Kidney (tissue), 14 donors: ENCODE results near the gene OR10H4. TPM values are rescaled to one million over a fixed set of nuclear protein-coding genes. Genes with fewer than 3 reads are reported as not detected.

Source experiments
- DNase-seq, 5 donors: peaks; one replicate each; pipeline ENCODE4 v3.0.0-alpha.2; 2013 to 2020
- FAIRE-seq: peaks from 2 replicates; lab custom pipeline; 2012; peaks lifted over from hg19 to GRCh38; lab: Jason Lieb, UNC
- H3K27ac ChIP-seq, 2 donors: one replicate each; pipeline ENCODE4 v1.7.0; 2013; ENCODE audit warnings: low read depth in 2 of 2, low read length in 2 of 2, inconsistent platforms in 1 of 2
- H3K27me3 ChIP-seq: one replicate; pipeline ENCODE4 v1.7.1; 2013; ENCODE audit warnings: low read length, inconsistent platforms; ENCODE audit not compliant: control insufficient read depth, insufficient read depth
- H3K36me3 ChIP-seq, 3 donors: one replicate each; pipeline versions ENCODE4 v1.7.0 to v1.7.1; 2013; ENCODE audit warnings: low read length in 3 of 3, control low read depth in 1 of 3, inconsistent platforms in 1 of 3; ENCODE audit not compliant: insufficient read depth in 3 of 3, control insufficient read depth in 2 of 3
- H3K4me1 ChIP-seq, 3 donors: one replicate each; pipeline versions ENCODE4 v1.7.0 to v1.7.1; 2013; ENCODE audit warnings: low read length in 3 of 3, inconsistent platforms in 1 of 3, low read depth in 1 of 3; ENCODE audit not compliant: control insufficient read depth in 2 of 3, insufficient read depth in 2 of 3
- H3K4me3 ChIP-seq, 3 donors: one replicate each; pipeline versions ENCODE4 v1.7.0 to v1.8.1; 2013; ENCODE audit warnings: low read length in 3 of 3, control low read depth in 1 of 3, inconsistent platforms in 1 of 3
- H3K9ac ChIP-seq, 3 donors: one replicate each; pipeline versions ENCODE4 v1.7.0 to v1.7.1; 2013; ENCODE audit warnings: low read length in 3 of 3, control low read depth in 1 of 3, inconsistent platforms in 1 of 3
- H3K9me3 ChIP-seq, 3 donors: one replicate each; pipeline versions ENCODE4 v1.7.0 to v1.7.1; 2013; ENCODE audit warnings: low read length in 3 of 3, control low read depth in 1 of 3, inconsistent platforms in 1 of 3; ENCODE audit not compliant: control insufficient read depth in 2 of 3, insufficient read depth in 1 of 3
- CTCF ChIP-seq: IDR thresholded peaks from 3 replicates; pipeline ENCODE4 v1.5.1; 2012; ENCODE audit warnings: mild to moderate bottlenecking, moderate library complexity, borderline replicate concordance; ENCODE audit not compliant: insufficient read depth; ENCODE audit errors: extremely low read depth
- intact Hi-C: fragments of 100-400 bp; cut with DNase I; formaldehyde crosslinking; loops from one replicate; pipeline ENCODE4 v1.11.1; 2022
- polyA plus RNA-seq: library from polyadenylated mRNA; stranded (reverse); fragments of 350-450 nt; fragmentation: Illumina TruSeq; extraction: RNeasy Lipid Tissue Mini Kit (QIAGEN cat#74804); gene quantifications from one replicate; pipeline ENCODE4 v1.2.3, GENCODE V29; 2014; ENCODE audit warnings: low read depth, low replicate concordance; ENCODE audit not compliant: insufficient read depth
- total RNA-seq: library from RNA; stranded (reverse); fragmentation: NEBNext Ultra II Directional; extraction: Animal tissue kit (Norgen Biotek cat#: 25700); gene quantifications from one replicate; pipeline ENCODE4 v1.2.1, GENCODE V29; 2021
- donor health status: control.
- donor health status: control.
- donor health status: control.
- donor health status: control.
- donor health status: control.
- donor health status: DM: yes; HTN: yes; CAD: no.
- donor health status: Normal renal cell carcinoma (clear cell type).

Gene OR10H4
- total and polyA plus RNA-seq, 2 donors from 2014 or later, result not detected

GRCh38 chr19:15913384-15913783, 35.4 kb upstream of the OR10H4 start:
- Histone ChIP-seq H3K27me3 (peaks cover 6% of the 10 kb centered on the region), H3K9me3 (peaks cover 0 to 9% (median 0%) of the 10 kb centered on the region in 3 donors), H3K36me3 (no peaks in the 10 kb centered on the region), H3K4me1 (no peaks in the 10 kb centered on the region), H3K9ac (no peak overlapping the region), H3K4me3 (no peak overlapping the region), H3K27ac (no peak overlapping the region)
- FAIRE-seq (no peak), DNase-seq (no peak)
- intact Hi-C loops, result no loop called here
- TF ChIP-seq CTCF, result no peak

GRCh38 chr19:15913830-15914229, 35.0 kb upstream of the OR10H4 start:
- Histone ChIP-seq H3K4me3 (no peak overlapping the region), H3K4me1 (no peaks in the 10 kb centered on the region), H3K36me3 (no peaks in the 10 kb centered on the region), H3K27me3 (peaks cover 6% of the 10 kb centered on the region), H3K27ac (no peak overlapping the region), H3K9ac (no peak overlapping the region), H3K9me3 (peaks cover 0 to 9% (median 0%) of the 10 kb centered on the region in 3 donors)
- intact Hi-C loops, result no loop called here
- DNase-seq (no peak), FAIRE-seq (no peak)
- TF ChIP-seq CTCF, result no peak

GRCh38 chr19:15915109-15915508, 33.7 kb upstream of the OR10H4 start:
- Histone ChIP-seq H3K9me3 (peaks cover 0 to 9% (median 0%) of the 10 kb centered on the region in 3 donors), H3K4me3 (no peak overlapping the region), H3K27me3 (peaks cover 6% of the 10 kb centered on the region), H3K9ac (no peak overlapping the region), H3K4me1 (no peaks in the 10 kb centered on the region), H3K36me3 (no peaks in the 10 kb centered on the region), H3K27ac (no peak overlapping the region)
- no peak for FAIRE-seq
- no peak for DNase-seq
- intact Hi-C loops, result no loop called here
- no peak for TF ChIP-seq CTCF

GRCh38 chr19:15919243-15919642, 29.6 kb upstream of the OR10H4 start:
- Histone ChIP-seq H3K9me3 (peaks cover 0 to 9% (median 0%) of the 10 kb centered on the region in 3 donors), H3K4me3 (no peak overlapping the region), H3K9ac (no peak overlapping the region), H3K36me3 (no peaks in the 10 kb centered on the region), H3K4me1 (no peaks in the 10 kb centered on the region), H3K27me3 (no peaks in the 10 kb centered on the region), H3K27ac (no peak overlapping the region)
- intact Hi-C loops, result no loop called here
- DNase-seq (no peak), FAIRE-seq (no peak)
- TF ChIP-seq CTCF, result no peak
